AG08395 (cell line): ENCODE measurements around the gene PTGFRN.

Experiments
- DNase-seq: peaks from one replicate; pipeline ENCODE4 v3.0.0; 2012; ENCODE audit warnings: mixed read lengths, low spot score

The PTGFRN gene

GRCh38 chr1:117000142-117000541 is 90.4 kb downstream of the PTGFRN start:
- DNase-seq = no peak

- no peak for DNase-seq
These were observed 91.7 kb downstream of the PTGFRN start, which contains the start of gene CD101 for GRCh38 chr1:117001254-117001927. TSS of gene CD101 (plus strand) at chr1:117001760. CDS start at chr1:117001818, 58 bp downstream.

GRCh38 chr1:117003223-117003875 is 93.6 kb downstream of the PTGFRN start:
- DNase-seq = no peak

- DNase-seq = no peak
These were observed 98.0 kb downstream of the PTGFRN start for GRCh38 chr1:117007719-117008013.

- no peak for DNase-seq
These were observed 98.9 kb downstream of the PTGFRN start for GRCh38 chr1:117008656-117009055.

- no peak for DNase-seq
These were observed 99.4 kb downstream of the PTGFRN start for GRCh38 chr1:117009132-117009531.

GRCh38 chr1:117010310-117010969 is 100.7 kb downstream of the PTGFRN start:
- no peak for DNase-seq

- no peak for DNase-seq
These were observed 101.6 kb downstream of the PTGFRN start for GRCh38 chr1:117011334-117011733.

GRCh38 chr1:117013309-117013858 is 103.7 kb downstream of the PTGFRN start:
- DNase-seq = no peak

GRCh38 chr1:117014209-117014608 is 104.5 kb downstream of the PTGFRN start:
- DNase-seq = no peak

- DNase-seq = no peak
These were observed 106.0 kb downstream of the PTGFRN start for GRCh38 chr1:117015724-117016123.

- DNase-seq = no peak
These were observed 107.3 kb downstream of the PTGFRN start for GRCh38 chr1:117017062-117017461.

GRCh38 chr1:117017648-117018047 is 107.9 kb downstream of the PTGFRN start:
- no peak for DNase-seq

GRCh38 chr1:117020526-117021156 is 110.9 kb downstream of the PTGFRN start:
- DNase-seq = no peak

GRCh38 chr1:117022114-117022513 is 112.4 kb downstream of the PTGFRN start:
- DNase-seq = no peak

GRCh38 chr1:117025568-117025967 is 115.9 kb downstream of the PTGFRN start:
- DNase-seq = no peak

GRCh38 chr1:117026361-117026760 is 116.6 kb downstream of the PTGFRN start:
- no peak for DNase-seq

- DNase-seq = no peak
These were observed 120.0 kb downstream of the PTGFRN start for GRCh38 chr1:117029685-117030084.

GRCh38 chr1:117030271-117030877 is 120.7 kb downstream of the PTGFRN start:
- DNase-seq = no peak

GRCh38 chr1:117032266-117032665 is 122.5 kb downstream of the PTGFRN start:
- no peak for DNase-seq

GRCh38 chr1:117032681-117033539 is 123.2 kb downstream of the PTGFRN start:
- no peak for DNase-seq
